Germinal center (tissue), 1 donor: ENCODE data around the gene ADK.

Experiments used
- DNase-seq: peaks from one replicate; pipeline ENCODE4 v3.0.0; 2012; ENCODE audit warnings: mixed read lengths, low spot score

The ADK gene

GRCh38 chr10:74672430-74673165, 521.6 kb downstream of the ADK start:
- no peak for DNase-seq

- DNase-seq, result peak; percentile 9
These were observed 523.9 kb downstream of the ADK start for GRCh38 chr10:74674927-74675326.

- no peak for DNase-seq
These were observed 524.5 kb downstream of the ADK start for GRCh38 chr10:74675484-74675883.

GRCh38 chr10:74677951-74678350, 526.9 kb downstream of the ADK start:
- DNase-seq, result peak; percentile 14

GRCh38 chr10:74681917-74682627, 531.1 kb downstream of the ADK start:
- DNase-seq, result no peak

GRCh38 chr10:74683067-74683466, 532.0 kb downstream of the ADK start:
- no peak for DNase-seq

GRCh38 chr10:74683621-74684364, 532.8 kb downstream of the ADK start:
- DNase-seq, result no peak

GRCh38 chr10:74684462-74684861, 533.4 kb downstream of the ADK start:
- DNase-seq, result no peak

GRCh38 chr10:74685564-74685963, 534.5 kb downstream of the ADK start:
- DNase-seq, result no peak

- no peak for DNase-seq
These were observed 539.4 kb downstream of the ADK start for GRCh38 chr10:74690393-74690792.

- DNase-seq, result no peak
These were observed 540.1 kb downstream of the ADK start for GRCh38 chr10:74691164-74691563.

- DNase-seq, result no peak
These were observed 553.8 kb downstream of the ADK start for GRCh38 chr10:74704629-74705357.

- no peak for DNase-seq
These were observed 554.4 kb downstream of the ADK start for GRCh38 chr10:74705358-74705980.

- DNase-seq, result no peak
These were observed 555.9 kb downstream of the ADK start for GRCh38 chr10:74706966-74707365.

- no peak for DNase-seq
These were observed 557.2 kb downstream of the ADK start for GRCh38 chr10:74708246-74708645.

GRCh38 chr10:74718208-74718607, 567.2 kb downstream of the ADK start:
- no peak for DNase-seq

- no peak for DNase-seq
These were observed 577.2 kb downstream of the ADK start for GRCh38 chr10:74728225-74728624.

GRCh38 chr10:74730246-74730645, 579.2 kb downstream of the ADK start:
- no peak for DNase-seq

GRCh38 chr10:74733612-74734011, 582.6 kb downstream of the ADK start:
- DNase-seq, result no peak

GRCh38 chr10:74736029-74736428, 585.0 kb downstream of the ADK start:
- DNase-seq, result no peak

- DNase-seq, result peak; percentile 6
These were observed 587.0 kb downstream of the ADK start for GRCh38 chr10:74738052-74738451.

GRCh38 chr10:74738542-74738941, 587.5 kb downstream of the ADK start:
- no peak for DNase-seq
